C1 segment of cervical spinal cord (tissue), 14 donors: ENCODE data around the gene CDK11A.
A peak's percentile ranks its signal among the peaks of the same experiment; 100 is the strongest.
"Not testable (repeated sequence)": the region's sequence is repeated elsewhere in the genome, so short reads cannot be mapped to it uniquely, and the experiment has no call there.

ENCODE experiments used
- DNase-seq, 14 donors: peaks; one replicate each; lab custom pipeline; 2025; lab: John Stamatoyannopoulos, UW

The CDK11A gene

GRCh38 chr1:1754051-1754815 lies 30.1 kb upstream of the CDK11A start:
- DNase-seq, result no peak

GRCh38 chr1:1753607-1754005 lies 29.4 kb upstream of the CDK11A start:
- DNase-seq, result no peak

GRCh38 chr1:1752636-1753606 lies 28.8 kb upstream of the CDK11A start:
- DNase-seq, result peak in 1 of 14 donors; percentile 31

- no peak for DNase-seq
These were observed 28.0 kb upstream of the CDK11A start for GRCh38 chr1:1752190-1752589.

GRCh38 chr1:1749941-1750340 lies 25.8 kb upstream of the CDK11A start:
- not testable (repeated sequence) for DNase-seq

GRCh38 chr1:1748686-1749321 lies 24.6 kb upstream of the CDK11A start:
- no peak for DNase-seq

GRCh38 chr1:1746566-1746909 lies 22.4 kb upstream of the CDK11A start:
- not testable (repeated sequence) for DNase-seq

GRCh38 chr1:1745651-1746565 lies 21.8 kb upstream of the CDK11A start:
- DNase-seq, result peak in 11 of 14 donors; percentile 26 to 84 (median 75)

GRCh38 chr1:1742529-1742928 lies 18.4 kb upstream of the CDK11A start:
- DNase-seq, result not testable (repeated sequence)

- not testable (repeated sequence) for DNase-seq
These were observed 16.9 kb upstream of the CDK11A start for GRCh38 chr1:1741013-1741412.

- not testable (repeated sequence) for DNase-seq
These were observed 14.7 kb upstream of the CDK11A start for GRCh38 chr1:1738799-1739337.

GRCh38 chr1:1737675-1738590 lies 13.8 kb upstream of the CDK11A start:
- DNase-seq, result not testable (repeated sequence)

GRCh38 chr1:1732381-1732780 lies 8.2 kb upstream of the CDK11A start:
- DNase-seq, result no peak

GRCh38 chr1:1730870-1731269 lies 6.7 kb upstream of the CDK11A start:
- no peak for DNase-seq

GRCh38 chr1:1730230-1730629 lies 6.1 kb upstream of the CDK11A start:
- not testable (repeated sequence) for DNase-seq

GRCh38 chr1:1729116-1729816 lies 5.1 kb upstream of the CDK11A start:
- not testable (repeated sequence) for DNase-seq

- not testable (repeated sequence) for DNase-seq
These were observed 4.3 kb upstream of the CDK11A start for GRCh38 chr1:1728308-1729005.

GRCh38 chr1:1727131-1727651 lies 3.0 kb upstream of the CDK11A start:
- not testable (repeated sequence) for DNase-seq
